Left forelimb (tissue), 1 donor: ENCODE results near the gene DERL2.

Source experiments
- DNase-seq: peaks from one replicate; pipeline ENCODE4 v3.0.0-alpha.2; 2018; ENCODE audit warnings: low spot score

Gene DERL2

GRCh38 chr17:5485270-5486205 is at the start of gene DERL2:
DERL2 (minus strand) TSS chr17:5486178; CDS start chr17:5486161, 17 bp downstream.
- no peak for DNase-seq

GRCh38 chr17:5535436-5535835 is 49.5 kb upstream of the DERL2 start:
- no peak for DNase-seq

- no peak for DNase-seq
Observed at GRCh38 chr17:5533486-5534315, 47.7 kb upstream of the DERL2 start.

GRCh38 chr17:5532581-5532980 is 46.6 kb upstream of the DERL2 start:
- no peak for DNase-seq

GRCh38 chr17:5531085-5531418 is 45.1 kb upstream of the DERL2 start:
- DNase-seq: no peak

- DNase-seq: no peak
Observed at GRCh38 chr17:5530265-5531084, 44.5 kb upstream of the DERL2 start.

- no peak for DNase-seq
Observed at GRCh38 chr17:5527601-5528250, 41.7 kb upstream of the DERL2 start.

GRCh38 chr17:5526821-5527598 is 41.0 kb upstream of the DERL2 start:
- peak; percentile 83 for DNase-seq

GRCh38 chr17:5523249-5523648 is 37.3 kb upstream of the DERL2 start:
- no peak for DNase-seq

- no peak for DNase-seq
Observed at GRCh38 chr17:5522476-5522875, 36.5 kb upstream of the DERL2 start.

- DNase-seq: no peak
Observed at GRCh38 chr17:5516060-5516792, 30.2 kb upstream of the DERL2 start.

GRCh38 chr17:5514976-5515375 is 29.0 kb upstream of the DERL2 start:
- no peak for DNase-seq

- no peak for DNase-seq
Observed at GRCh38 chr17:5513628-5514027, 27.6 kb upstream of the DERL2 start.

GRCh38 chr17:5511401-5512225 is 25.6 kb upstream of the DERL2 start:
- peak; percentile 69 for DNase-seq

GRCh38 chr17:5510771-5511170 is 24.8 kb upstream of the DERL2 start:
- DNase-seq: no peak

- no peak for DNase-seq
Observed at GRCh38 chr17:5509482-5509881, 23.5 kb upstream of the DERL2 start.

GRCh38 chr17:5508810-5509209 is 22.8 kb upstream of the DERL2 start:
- DNase-seq: no peak

GRCh38 chr17:5506307-5506706 is 20.3 kb upstream of the DERL2 start:
- DNase-seq: no peak

- DNase-seq: no peak
Observed at GRCh38 chr17:5502552-5502951, 16.6 kb upstream of the DERL2 start.
